ENCODE results near the gene LRRC45.
A peak's percentile ranks its signal among the peaks of the same experiment; 100 is the strongest.

Gene LRRC45

GRCh38 chr17:82010575-82011525 lies 12.3 kb upstream of the LRRC45 start:
- POLR2A ChIA-PET = interaction anchor here (1.6 kb wide), 1 partner anchor 12 kb away, joined by 3 read pairs; the partner anchor contains the start of genes CENPX and LRRC45
- Histone ChIP-seq H3K27ac (ENCODE audit: extremely low read depth, low read depth, low read length) (no peak overlapping the region), H3K4me1 (ENCODE audit: control insufficient read depth, insufficient read depth, low read length) (no peaks in the 10 kb centered on the region), H3K9me3 (ENCODE audit: control insufficient read depth, insufficient read depth, low read depth, low read length) (no peaks in the 10 kb centered on the region), H3K4me3 (ENCODE audit: low read depth, low read length) (no peak overlapping the region), H3K36me3 (ENCODE audit: control insufficient read depth in 2 of 2, insufficient read depth in 1 of 2, low read length in 2 of 2) (peaks cover 0 to 5% of the 10 kb centered on the region in 2 experiments; a peak in 1 of 3 replicates)
- TF ChIP-seq ZNF776 (tag by site-specific recombination; IDR thresholded peaks at IDR 0.05; ENCODE audit: borderline replicate concordance) (no peak), HIC1 (tag by site-specific recombination; IDR thresholded peaks at IDR 0.05) (peak; percentile 26; the same call in 1 of the 2 replicates), YY1 (tag by site-specific recombination; IDR thresholded peaks at IDR 0.05) (no peak), YY2 (tag by site-specific recombination; IDR thresholded peaks at IDR 0.05) (no peak), ATF2 (tag by site-specific recombination; IDR thresholded peaks at IDR 0.05; ENCODE audit: low read depth) (no peak), KLF9 (tag by site-specific recombination; IDR thresholded peaks at IDR 0.05; ENCODE audit: low read depth) (no peak), ZNF202 (tag by site-specific recombination; IDR thresholded peaks at IDR 0.05; ENCODE audit: borderline replicate concordance) (no peak), WT1 (tag by site-specific recombination; IDR thresholded peaks at IDR 0.05) (no peak), GFI1B (tag by site-specific recombination; IDR thresholded peaks at IDR 0.05) (no peak), ZNF280C (tag by site-specific recombination; IDR thresholded peaks at IDR 0.05) (no peak), ZNF148 (tag by site-specific recombination; IDR thresholded peaks at IDR 0.05; ENCODE audit: borderline replicate concordance) (no peak), ZBTB10 (tag by site-specific recombination; IDR thresholded peaks at IDR 0.05) (no peak), ZNF433 (tag by site-specific recombination; IDR thresholded peaks at IDR 0.05; ENCODE audit: low read depth) (no peak), MZF1 (tag by site-specific recombination; IDR thresholded peaks at IDR 0.05; ENCODE audit: borderline replicate concordance) (no peak), GLIS2 (tag by site-specific recombination; IDR thresholded peaks at IDR 0.05) (peak; percentile 28; the same call in 1 of the 2 replicates), KLF17 (tag by site-specific recombination; IDR thresholded peaks at IDR 0.05) (no peak), ZSCAN30 (tag by site-specific recombination; IDR thresholded peaks at IDR 0.05) (no peak)
- CTCF ChIA-PET = interaction anchor here (0.5 to 4.7 kb wide), 3 partner anchors 10 to 86 kb away, joined by 3 to 30 read pairs (median 3); no protein-coding TSS in a partner anchor

Measured in HEK293 (cell line).